NCI-H446 (cell line): ENCODE results near the gene NUTM1.

Experiments used
- DNase-seq, 2 experiments: peaks; one replicate each; lab custom pipeline; 2025; lab: John Stamatoyannopoulos, UW

The NUTM1 gene, protein sequence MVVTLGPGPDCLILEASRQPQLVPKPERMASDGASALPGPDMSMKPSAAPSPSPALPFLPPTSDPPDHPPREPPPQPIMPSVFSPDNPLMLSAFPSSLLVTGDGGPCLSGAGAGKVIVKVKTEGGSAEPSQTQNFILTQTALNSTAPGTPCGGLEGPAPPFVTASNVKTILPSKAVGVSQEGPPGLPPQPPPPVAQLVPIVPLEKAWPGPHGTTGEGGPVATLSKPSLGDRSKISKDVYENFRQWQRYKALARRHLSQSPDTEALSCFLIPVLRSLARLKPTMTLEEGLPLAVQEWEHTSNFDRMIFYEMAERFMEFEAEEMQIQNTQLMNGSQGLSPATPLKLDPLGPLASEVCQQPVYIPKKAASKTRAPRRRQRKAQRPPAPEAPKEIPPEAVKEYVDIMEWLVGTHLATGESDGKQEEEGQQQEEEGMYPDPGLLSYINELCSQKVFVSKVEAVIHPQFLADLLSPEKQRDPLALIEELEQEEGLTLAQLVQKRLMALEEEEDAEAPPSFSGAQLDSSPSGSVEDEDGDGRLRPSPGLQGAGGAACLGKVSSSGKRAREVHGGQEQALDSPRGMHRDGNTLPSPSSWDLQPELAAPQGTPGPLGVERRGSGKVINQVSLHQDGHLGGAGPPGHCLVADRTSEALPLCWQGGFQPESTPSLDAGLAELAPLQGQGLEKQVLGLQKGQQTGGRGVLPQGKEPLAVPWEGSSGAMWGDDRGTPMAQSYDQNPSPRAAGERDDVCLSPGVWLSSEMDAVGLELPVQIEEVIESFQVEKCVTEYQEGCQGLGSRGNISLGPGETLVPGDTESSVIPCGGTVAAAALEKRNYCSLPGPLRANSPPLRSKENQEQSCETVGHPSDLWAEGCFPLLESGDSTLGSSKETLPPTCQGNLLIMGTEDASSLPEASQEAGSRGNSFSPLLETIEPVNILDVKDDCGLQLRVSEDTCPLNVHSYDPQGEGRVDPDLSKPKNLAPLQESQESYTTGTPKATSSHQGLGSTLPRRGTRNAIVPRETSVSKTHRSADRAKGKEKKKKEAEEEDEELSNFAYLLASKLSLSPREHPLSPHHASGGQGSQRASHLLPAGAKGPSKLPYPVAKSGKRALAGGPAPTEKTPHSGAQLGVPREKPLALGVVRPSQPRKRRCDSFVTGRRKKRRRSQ

GRCh38 chr15:34342737-34343575 is at the start of gene NUTM1, which contains the start of gene NOP10:
Gene NUTM1 (plus strand): TSS chr15:34343315. CDS start chr15:34343697, 382 bp downstream.
Gene NOP10 (minus strand): TSS chr15:34343136. CDS start chr15:34343073, 63 bp downstream.
- DNase-seq: peak; percentile 67 to 90

GRCh38 chr15:34297059-34297458 is 46.1 kb upstream of the NUTM1 start:
- no peak for DNase-seq

- DNase-seq: no peak
Measured at GRCh38 chr15:34301058-34301457, 42.1 kb upstream of the NUTM1 start.

GRCh38 chr15:34304613-34305012 is 38.5 kb upstream of the NUTM1 start:
- DNase-seq: no peak

- DNase-seq: no peak
Measured at GRCh38 chr15:34311563-34311962, 31.6 kb upstream of the NUTM1 start.

DNA sequence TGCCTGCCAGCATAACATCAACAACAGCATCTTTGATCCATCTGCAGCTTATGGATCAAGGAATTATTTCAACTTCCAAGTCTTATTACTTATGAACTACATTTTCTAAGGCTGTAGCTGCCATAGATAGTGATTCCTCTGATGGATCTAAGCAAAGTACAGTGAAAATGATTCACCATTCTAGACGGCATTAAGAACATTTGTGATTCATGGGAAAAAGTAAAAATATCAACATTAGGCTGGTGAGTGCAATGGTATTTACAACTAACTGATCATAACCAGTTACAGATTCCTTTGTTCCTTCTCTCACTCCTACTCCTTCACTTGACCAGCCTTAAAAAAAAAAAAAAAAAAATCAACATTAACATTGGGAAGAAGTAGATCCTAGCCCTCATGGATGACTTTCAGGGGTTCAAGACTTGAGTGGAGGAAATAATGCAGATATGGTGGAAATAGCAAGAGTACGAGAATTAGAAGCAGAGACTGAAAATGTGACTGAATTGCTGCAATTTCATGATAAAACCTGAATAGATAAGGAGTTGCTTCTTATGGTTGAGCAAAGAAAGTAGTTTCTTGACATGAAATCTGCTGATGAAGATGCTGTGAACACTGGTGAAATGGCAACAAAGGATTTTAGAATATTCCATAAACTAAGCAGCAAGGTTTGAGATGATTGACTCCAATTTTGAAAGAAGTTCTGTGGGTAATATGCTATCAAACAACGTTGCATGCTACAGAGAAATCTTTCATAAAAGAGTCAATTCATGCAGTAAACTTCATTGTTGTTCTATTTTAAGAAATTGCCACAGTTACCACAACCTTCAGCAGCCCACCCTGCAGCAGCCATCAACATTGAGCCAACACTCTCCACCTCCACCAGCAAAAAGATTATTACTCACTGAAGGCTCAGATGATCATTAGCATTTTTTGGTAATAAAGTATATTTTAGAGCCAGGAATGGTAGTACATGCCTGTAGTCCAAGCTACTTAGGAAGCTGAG is 28.3 kb upstream of the NUTM1 start:
- DNase-seq: no peak

DNA sequence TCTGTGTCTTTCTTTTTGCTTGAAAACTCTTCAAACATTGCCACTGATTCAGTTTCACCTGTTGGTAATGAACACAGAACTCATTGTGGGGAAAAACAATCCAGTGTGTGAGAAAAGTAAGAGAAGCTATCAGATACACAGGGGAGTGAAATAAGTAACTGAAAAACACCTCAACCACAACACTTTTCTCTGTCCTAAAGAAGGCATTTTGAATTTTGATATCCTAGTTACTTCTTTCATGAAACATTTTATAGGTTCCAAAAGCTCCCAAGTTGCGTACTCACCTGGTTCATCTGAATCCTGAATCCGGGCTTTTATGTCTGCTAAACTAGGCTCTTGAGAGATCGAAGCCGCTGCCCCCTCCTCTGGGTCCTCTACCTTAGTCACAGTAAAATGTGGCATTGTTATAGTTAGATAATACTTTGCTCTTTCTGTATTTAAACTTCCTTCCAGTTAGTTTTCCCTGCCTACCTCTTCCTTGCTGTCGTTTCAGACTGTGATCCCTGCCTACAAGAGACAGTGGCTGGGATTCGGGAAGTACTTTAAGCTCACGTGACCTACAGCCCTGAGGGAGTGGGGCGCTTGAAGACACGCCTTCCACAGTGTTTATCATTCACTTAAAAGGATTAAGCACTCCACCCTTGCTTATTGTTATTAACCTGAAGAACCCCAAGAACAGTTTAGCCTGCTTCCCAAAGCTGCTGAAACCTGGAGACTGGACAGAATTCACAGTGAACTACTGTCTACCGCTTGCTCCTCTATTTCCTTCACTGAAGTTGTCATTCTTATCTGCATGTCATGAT is 24.6 kb upstream of the NUTM1 start:
- no peak for DNase-seq

DNA sequence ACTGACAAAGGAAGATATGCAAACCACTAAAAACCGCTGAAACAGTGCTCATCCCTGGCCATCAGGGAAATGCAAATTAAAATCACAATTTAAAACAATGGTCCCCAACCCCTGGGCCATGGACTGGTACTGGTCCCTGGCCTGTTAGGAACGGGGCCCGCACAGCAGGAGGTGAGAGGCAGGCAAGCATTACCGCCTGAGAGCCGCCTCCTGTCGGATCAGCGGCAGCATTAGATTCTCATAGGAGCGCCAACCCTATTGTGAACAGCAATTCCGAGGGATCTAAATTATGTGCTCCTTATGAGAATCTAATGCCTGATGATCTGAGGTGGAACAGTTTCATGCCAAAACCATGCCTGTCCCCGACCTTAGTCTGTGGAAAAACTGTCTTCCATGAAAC is 19.9 kb upstream of the NUTM1 start:
- DNase-seq: no peak

GRCh38 chr15:34324933-34325332 is 18.2 kb upstream of the NUTM1 start:
- no peak for DNase-seq

GRCh38 chr15:34325368-34325767 is 17.7 kb upstream of the NUTM1 start:
- DNase-seq: no peak

- no peak for DNase-seq
Measured at GRCh38 chr15:34327906-34328305, 15.2 kb upstream of the NUTM1 start.

- DNase-seq: no peak
Measured at GRCh38 chr15:34329006-34329405, 14.1 kb upstream of the NUTM1 start.

- DNase-seq: no peak
Measured at GRCh38 chr15:34330279-34330678, 12.8 kb upstream of the NUTM1 start.

- no peak for DNase-seq
Measured at GRCh38 chr15:34331809-34332208, 11.3 kb upstream of the NUTM1 start.

GRCh38 chr15:34332553-34333120 is 10.5 kb upstream of the NUTM1 start:
- DNase-seq: no peak

DNA sequence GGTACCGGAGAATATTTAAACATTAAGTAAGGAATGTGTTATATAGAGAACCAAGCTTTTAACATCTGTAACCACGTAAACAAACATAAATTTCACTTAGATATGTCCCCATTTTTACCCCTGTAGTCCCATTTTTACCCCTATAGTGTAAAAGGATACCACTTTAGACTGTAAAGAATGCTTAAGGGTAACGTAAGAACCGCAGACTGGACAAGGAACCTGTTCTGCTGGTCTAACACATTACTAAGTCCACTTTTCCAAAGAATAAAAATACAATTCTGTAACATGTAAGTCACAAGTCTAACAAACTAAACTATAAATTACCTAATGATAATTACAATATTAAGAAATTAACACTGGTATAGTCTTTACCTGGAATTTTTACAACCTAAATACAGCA is 8.4 kb upstream of the NUTM1 start:
- DNase-seq: no peak

DNA sequence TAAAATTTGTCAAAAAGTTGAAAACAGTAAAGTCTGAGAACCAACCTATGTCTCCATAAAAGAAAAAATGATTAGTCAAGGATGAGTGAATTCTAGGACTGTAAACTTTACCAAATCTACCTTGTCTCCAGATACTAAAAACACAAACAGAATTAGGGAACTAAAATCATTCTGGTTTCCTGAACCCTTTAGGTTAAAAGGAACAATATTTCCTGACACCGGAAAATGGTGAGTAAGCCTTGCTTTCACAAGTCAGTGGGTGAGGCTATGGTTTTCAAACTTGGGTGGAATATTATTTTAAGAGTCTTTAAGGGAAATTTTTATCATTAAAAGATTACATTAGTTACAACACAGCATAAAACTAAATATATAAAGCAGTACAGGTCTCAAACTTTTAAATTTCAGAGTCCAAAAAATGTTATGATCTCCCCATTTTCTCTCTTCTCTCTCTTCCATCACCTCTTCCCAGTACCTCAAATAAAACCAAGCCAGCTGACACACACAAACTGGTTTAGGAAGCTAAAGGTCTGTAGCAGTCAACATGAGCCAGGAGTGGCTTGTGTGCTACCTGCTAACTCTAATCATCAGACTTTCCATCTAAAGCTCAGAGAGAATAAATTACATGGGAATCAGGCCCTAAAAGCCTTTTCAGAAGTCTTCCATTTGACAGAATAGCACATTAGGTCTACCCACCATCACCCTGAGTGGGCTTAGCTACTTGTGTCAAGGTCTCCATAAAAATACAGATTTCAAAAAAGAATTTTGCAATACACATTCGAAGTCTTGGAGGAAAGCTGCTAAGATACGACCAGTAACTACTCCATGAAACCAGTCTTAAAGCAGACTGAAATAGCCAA is 7.7 kb upstream of the NUTM1 start:
- no peak for DNase-seq
